Cardiac fibroblast (primary cell): ENCODE results near the gene CLCN4.

Experiments used
- DNase-seq, 2 donors: peaks; one replicate each; pipeline versions ENCODE4 v3.0.0 to v3.0.0-alpha.2; 2010; ENCODE audit warnings: low read depth in 2 of 2
- H3K4me3 ChIP-seq, 2 donors: replicated peaks in 1 of 2; 1 replicate in 1 of 2; 2 replicates in 1 of 2; pipeline ENCODE4 v1.5.1; 2011; ENCODE audit warnings: low read depth in 2 of 2, low read length in 2 of 2, mild to moderate bottlenecking in 2 of 2, moderate library complexity in 1 of 2
- CTCF ChIP-seq: IDR thresholded peaks from one replicate; pipeline ENCODE4 v1.5.1; 2011; ENCODE audit warnings: low read depth, mild to moderate bottlenecking, low read length, inconsistent platforms

CLCN4 gene

GRCh38 chrX:10223781-10224180 is 67.0 kb downstream of the CLCN4 start:
- no peak for DNase-seq
- H3K4me3 ChIP-seq = no peak overlapping the region
- TF ChIP-seq CTCF = no peak

- no peak for DNase-seq
- no peak overlapping the region for H3K4me3 ChIP-seq
- TF ChIP-seq CTCF = no peak
These were observed 73.4 kb downstream of the CLCN4 start for GRCh38 chrX:10230222-10230621.

GRCh38 chrX:10231461-10231860 is 74.7 kb downstream of the CLCN4 start:
- no peak for DNase-seq
- H3K4me3 ChIP-seq = no peak overlapping the region
- no peak for TF ChIP-seq CTCF

- no peak overlapping the region for H3K4me3 ChIP-seq
- TF ChIP-seq CTCF = no peak
- DNase-seq = no peak
These were observed 76.4 kb downstream of the CLCN4 start for GRCh38 chrX:10233173-10233572.

GRCh38 chrX:10233696-10234095 is 76.9 kb downstream of the CLCN4 start:
- no peak overlapping the region for H3K4me3 ChIP-seq
- TF ChIP-seq CTCF = no peak
- DNase-seq = no peak

GRCh38 chrX:10235851-10236250 is 79.1 kb downstream of the CLCN4 start:
- DNase-seq = peak; percentile 74 to 86
- TF ChIP-seq CTCF = no peak
- H3K4me3 ChIP-seq = no peak overlapping the region

- no peak for TF ChIP-seq CTCF
- no peak for DNase-seq
- H3K4me3 ChIP-seq = no peak overlapping the region
These were observed 80.5 kb downstream of the CLCN4 start for GRCh38 chrX:10237241-10237640.
